Measurements from ENCODE around the gene EXOC5.

The EXOC5 gene

GRCh38 chr14:57295239-57295638, 26.5 kb upstream of the EXOC5 start:
- H3K4me3 ChIP-seq (ENCODE audit: low read length) = no peak overlapping the region
- no peak for DNase-seq (ENCODE audit: low read depth)
- TF ChIP-seq CTCF (conservative IDR thresholded peaks at IDR 0.05; ENCODE audit: low read length) = no peak

- TF ChIP-seq CTCF (conservative IDR thresholded peaks at IDR 0.05; ENCODE audit: low read length) = peak; percentile 44
- peak; percentile 34 for DNase-seq (ENCODE audit: low read depth)
These were observed 25.4 kb upstream of the EXOC5 start for GRCh38 chr14:57293866-57294837.

GRCh38 chr14:57291692-57292647, 23.3 kb upstream of the EXOC5 start:
- no peak for DNase-seq (ENCODE audit: low read depth)
- H3K4me3 ChIP-seq (ENCODE audit: low read length) = no peak overlapping the region

More at GRCh38 chr14:57293866-57294837, 25.4 kb upstream of the EXOC5 start:
- H3K4me3 ChIP-seq (ENCODE audit: low read length) = no peak overlapping the region

GRCh38 chr14:57290751-57291150, 22.0 kb upstream of the EXOC5 start:
- TF ChIP-seq CTCF (conservative IDR thresholded peaks at IDR 0.05; ENCODE audit: low read length) = no peak
- DNase-seq (ENCODE audit: low read depth) = no peak
- H3K4me3 ChIP-seq (ENCODE audit: low read length) = no peak overlapping the region

More at GRCh38 chr14:57291692-57292647, 23.3 kb upstream of the EXOC5 start:
- TF ChIP-seq CTCF (conservative IDR thresholded peaks at IDR 0.05; ENCODE audit: low read length) = no peak

- no peak for DNase-seq (ENCODE audit: low read depth)
- no peak overlapping the region for H3K4me3 ChIP-seq (ENCODE audit: low read length)
- no peak for TF ChIP-seq CTCF (conservative IDR thresholded peaks at IDR 0.05; ENCODE audit: low read length)
These were observed 19.0 kb upstream of the EXOC5 start for GRCh38 chr14:57287745-57288144.

GRCh38 chr14:57277062-57277461, 8.4 kb upstream of the EXOC5 start:
- DNase-seq (ENCODE audit: low read depth) = no peak
- TF ChIP-seq CTCF (conservative IDR thresholded peaks at IDR 0.05; ENCODE audit: low read length) = no peak
- no peak overlapping the region for H3K4me3 ChIP-seq (ENCODE audit: low read length)

Measured in AG10803 (cell line).